PC-9 (cell line): ENCODE measurements around the gene ABCB7. TPM values are rescaled to one million over a fixed set of nuclear protein-coding genes. Genes with fewer than 3 reads are reported as not detected.

Experiments
- BruUV-seq: library from RNA; stranded (reverse); fragments of 400-500 nt; replicated peaks from 2 replicates; lab custom pipeline; 2021; lab: Mats Ljungman, UMichigan
- CTCF ChIA-PET: fragments of 300-600 bp; sonication (Branson Sonifier 250); formaldehyde crosslinking; loops from one replicate; lab custom pipeline; 2022; ENCODE audit warnings: antibody characterized with exemption; lab: Charles Lee
- POLR2A ChIA-PET: fragments of 300-600 bp; sonication (Branson Sonifier 250); formaldehyde crosslinking; loops from one replicate; lab custom pipeline; 2022; ENCODE audit warnings: antibody characterized with exemption; ENCODE audit not compliant: unreplicated experiment; lab: Charles Lee
- DNase-seq, 2 experiments: peaks; one replicate each; pipeline versions ENCODE4 v3.0.0 to v3.0.0-alpha.2; 2015 to 2022; ENCODE audit warnings: mixed read lengths in 1 of 2
- H2AFZ ChIP-seq: fragments of 200-600 bp; sonication (generic); 2 replicates; pipeline ENCODE4 v1.8.1; 2017; ENCODE audit warnings: antibody characterized with exemption
- H3F3A ChIP-seq: fragments of 200-600 bp; sonication (generic); 2 replicates; pipeline ENCODE4 v1.8.1; 2017; ENCODE audit warnings: antibody characterized with exemption, mild to moderate bottlenecking, low read depth; ENCODE audit not compliant: insufficient read depth
- H3K27ac ChIP-seq: fragments of 200-600 bp; sonication (generic); 2 replicates; pipeline ENCODE4 v1.6.1; 2016; ENCODE audit warnings: mixed run types
- H3K27me3 ChIP-seq: fragments of 200-600 bp; sonication (generic); 2 replicates; pipeline ENCODE4 v1.6.1; 2016; ENCODE audit warnings: low read depth, mixed run types; ENCODE audit not compliant: insufficient read depth
- H3K36me3 ChIP-seq: fragments of 200-600 bp; sonication (generic); 2 replicates; pipeline ENCODE4 v1.6.1; 2016; ENCODE audit warnings: low read depth, mixed run types
- H3K4me1 ChIP-seq: fragments of 200-600 bp; sonication (generic); replicated peaks from 2 replicates; pipeline ENCODE4 v1.6.1; 2016; ENCODE audit warnings: mixed run types; ENCODE audit not compliant: insufficient read depth
- H3K4me2 ChIP-seq: fragments of 200-600 bp; sonication (generic); 2 replicates; pipeline ENCODE4 v1.6.1; 2017; ENCODE audit warnings: mixed run types
- H3K4me3 ChIP-seq: fragments of 200-600 bp; sonication (generic); 2 replicates; pipeline ENCODE4 v1.6.1; 2016; ENCODE audit warnings: mixed run types
- H3K79me2 ChIP-seq: fragments of 200-600 bp; sonication (generic); 2 replicates; pipeline ENCODE4 v1.6.1; 2017; ENCODE audit warnings: low read depth, mixed run types
- H3K9me2 ChIP-seq: fragments of 200-600 bp; sonication (generic); 2 replicates; pipeline ENCODE4 v1.8.1; 2017; ENCODE audit warnings: mild to moderate bottlenecking; ENCODE audit not compliant: insufficient read depth
- H3K9me3 ChIP-seq: fragments of 200-600 bp; sonication (generic); 2 replicates; pipeline ENCODE4 v1.8.1; 2016; ENCODE audit warnings: low read depth; ENCODE audit not compliant: insufficient read depth
- H4K20me1 ChIP-seq: fragments of 200-600 bp; sonication (generic); 2 replicates; pipeline ENCODE4 v1.8.1; 2017; ENCODE audit not compliant: insufficient read depth
- EZH2 ChIP-seq: fragments of 200-600 bp; sonication (generic); IDR thresholded peaks from 2 replicates; pipeline ENCODE4 v1.8.0; 2017; ENCODE audit warnings: antibody characterized with exemption, low read depth
- intact Hi-C: fragments of 100-400 bp; cut with micrococcal nuclease; formaldehyde crosslinking; loops from one replicate; pipeline ENCODE4 v1.10.0; 2022; ENCODE audit not compliant: unreplicated experiment
- total RNA-seq: library from RNA; stranded (reverse); gene quantifications from 2 replicates; pipeline ENCODE4 v1.2.3, GENCODE V29; 2021
- TF ChIP-seq, protein P1 (sequence below): fragments of 200-600 bp; sonication (generic); conservative IDR thresholded peaks from 2 replicates; pipeline ENCODE4 v1.6.1; 2017; ENCODE audit warnings: mixed run types, antibody characterized with exemption, mild to moderate bottlenecking, moderate library complexity

The ABCB7 gene
- total RNA-seq, 1 experiment from 2014 or later = 28.7 TPM

- Histone ChIP-seq H3K4me3 (no peak overlapping the region), H3K4me1 (no peaks in the 10 kb centered on the region), H3K79me2 (no peaks in the 10 kb centered on the region), H3K27ac (no peak overlapping the region), H3K36me3 (no peaks in the 10 kb centered on the region), H2AFZ (no peak overlapping the region), H3K4me2 (no peak overlapping the region), H3F3A (no peaks in the 10 kb centered on the region), H3K9me2 (no peaks in the 10 kb centered on the region), H4K20me1 (no peaks in the 10 kb centered on the region), H3K9me3 (no peaks in the 10 kb centered on the region), H3K27me3 (no peaks in the 10 kb centered on the region)
- no TSS peak for BruUV-seq
- DNase-seq = no peak
- ChIA-PET CTCF (no interaction called here), POLR2A (no interaction called here)
- intact Hi-C loops = no loop called here
- TF ChIP-seq, protein P1, sequence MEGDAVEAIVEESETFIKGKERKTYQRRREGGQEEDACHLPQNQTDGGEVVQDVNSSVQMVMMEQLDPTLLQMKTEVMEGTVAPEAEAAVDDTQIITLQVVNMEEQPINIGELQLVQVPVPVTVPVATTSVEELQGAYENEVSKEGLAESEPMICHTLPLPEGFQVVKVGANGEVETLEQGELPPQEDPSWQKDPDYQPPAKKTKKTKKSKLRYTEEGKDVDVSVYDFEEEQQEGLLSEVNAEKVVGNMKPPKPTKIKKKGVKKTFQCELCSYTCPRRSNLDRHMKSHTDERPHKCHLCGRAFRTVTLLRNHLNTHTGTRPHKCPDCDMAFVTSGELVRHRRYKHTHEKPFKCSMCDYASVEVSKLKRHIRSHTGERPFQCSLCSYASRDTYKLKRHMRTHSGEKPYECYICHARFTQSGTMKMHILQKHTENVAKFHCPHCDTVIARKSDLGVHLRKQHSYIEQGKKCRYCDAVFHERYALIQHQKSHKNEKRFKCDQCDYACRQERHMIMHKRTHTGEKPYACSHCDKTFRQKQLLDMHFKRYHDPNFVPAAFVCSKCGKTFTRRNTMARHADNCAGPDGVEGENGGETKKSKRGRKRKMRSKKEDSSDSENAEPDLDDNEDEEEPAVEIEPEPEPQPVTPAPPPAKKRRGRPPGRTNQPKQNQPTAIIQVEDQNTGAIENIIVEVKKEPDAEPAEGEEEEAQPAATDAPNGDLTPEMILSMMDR = no peak
- no peak for TF ChIP-seq EZH2
These were observed 48.1 kb downstream of the ABCB7 start for GRCh38 chrX:75107863-75108509.

DNA sequence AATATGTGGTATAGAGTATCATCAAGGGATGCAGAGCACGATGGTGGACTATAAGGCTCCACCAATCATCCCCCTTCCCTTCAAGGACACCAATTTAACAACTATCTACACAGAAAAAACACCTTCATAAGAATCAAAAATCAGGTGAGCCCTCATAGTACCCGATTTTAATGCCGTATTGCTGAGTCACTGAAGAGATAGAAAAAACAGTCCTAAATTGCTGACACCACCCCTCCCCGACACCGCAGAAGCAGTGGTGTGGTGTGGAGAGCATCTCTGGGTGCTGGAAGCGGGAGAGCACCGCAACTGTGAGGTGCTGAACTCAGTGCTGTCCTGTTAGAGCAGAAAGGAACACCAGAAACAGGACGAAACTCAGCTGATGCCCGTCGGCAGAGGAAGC lies 49.3 kb downstream of the ABCB7 start:
- Histone ChIP-seq H3K27me3 (no peaks in the 10 kb centered on the region), H3K36me3 (no peaks in the 10 kb centered on the region), H3K9me3 (no peaks in the 10 kb centered on the region), H3K79me2 (no peaks in the 10 kb centered on the region), H4K20me1 (no peaks in the 10 kb centered on the region), H2AFZ (no peak overlapping the region), H3K9me2 (no peaks in the 10 kb centered on the region), H3F3A (no peaks in the 10 kb centered on the region), H3K4me3 (no peak overlapping the region), H3K4me1 (no peaks in the 10 kb centered on the region), H3K27ac (no peak overlapping the region), H3K4me2 (no peak overlapping the region)
- BruUV-seq = no TSS peak
- DNase-seq = no peak
- ChIA-PET POLR2A (no interaction called here), CTCF (no interaction called here)
- TF ChIP-seq, protein P1 = no peak
- no peak for TF ChIP-seq EZH2
- intact Hi-C loops = no loop called here

GRCh38 chrX:75096331-75096730 lies 59.8 kb downstream of the ABCB7 start:
- H3K79me2 ChIP-seq = no peaks in the 10 kb centered on the region
- no peaks in the 10 kb centered on the region for H3K36me3 ChIP-seq
- TF ChIP-seq, protein P1 = no peak
- TF ChIP-seq EZH2 = no peak
- H3K4me3 ChIP-seq = no peak overlapping the region
- H3K4me1 ChIP-seq = no peaks in the 10 kb centered on the region
- no peaks in the 10 kb centered on the region for H3K9me3 ChIP-seq
- H3K9me2 ChIP-seq = no peaks in the 10 kb centered on the region
- H3K27me3 ChIP-seq = no peaks in the 10 kb centered on the region
- ChIA-PET POLR2A (no interaction called here), CTCF (no interaction called here)
- H3K27ac ChIP-seq = no peak overlapping the region
- intact Hi-C loops = no loop called here
- H3K4me2 ChIP-seq = no peak overlapping the region
- BruUV-seq = no TSS peak
- no peak for DNase-seq
- no peaks in the 10 kb centered on the region for H3F3A ChIP-seq
- H2AFZ ChIP-seq = no peak overlapping the region
- H4K20me1 ChIP-seq = no peaks in the 10 kb centered on the region
